ENCODE data around the gene NT5C2. TPM values are rescaled to one million over a fixed set of nuclear protein-coding genes. Genes with fewer than 3 reads are reported as not detected.
"Not testable (repeated sequence)": the region's sequence is repeated elsewhere in the genome, so short reads cannot be mapped to it uniquely, and the experiment has no call there.

NT5C2 gene
- polyA plus RNA-seq, 3 donors = 83.5 to 125 (median 112) TPM

DNA sequence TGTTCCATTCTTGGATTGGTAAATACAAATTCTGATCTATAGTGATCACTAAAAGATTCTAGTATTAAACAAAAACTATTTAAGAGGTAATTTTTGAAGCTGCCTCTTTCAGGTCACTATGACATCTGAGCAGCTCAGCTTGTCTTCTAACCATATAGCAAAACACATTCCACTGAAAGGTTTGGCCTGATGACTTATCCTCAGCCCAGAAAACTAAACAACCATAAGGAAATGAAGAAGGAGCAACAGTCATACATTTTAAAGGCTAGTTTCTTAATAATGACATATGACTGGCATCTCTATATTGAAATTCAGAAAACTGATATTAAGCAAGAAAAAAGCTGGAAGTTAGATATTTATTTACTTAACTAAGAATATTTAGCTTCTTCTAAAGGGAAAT, 24.6 kb downstream of the NT5C2 start:
- DNase-seq = no peak

DNA sequence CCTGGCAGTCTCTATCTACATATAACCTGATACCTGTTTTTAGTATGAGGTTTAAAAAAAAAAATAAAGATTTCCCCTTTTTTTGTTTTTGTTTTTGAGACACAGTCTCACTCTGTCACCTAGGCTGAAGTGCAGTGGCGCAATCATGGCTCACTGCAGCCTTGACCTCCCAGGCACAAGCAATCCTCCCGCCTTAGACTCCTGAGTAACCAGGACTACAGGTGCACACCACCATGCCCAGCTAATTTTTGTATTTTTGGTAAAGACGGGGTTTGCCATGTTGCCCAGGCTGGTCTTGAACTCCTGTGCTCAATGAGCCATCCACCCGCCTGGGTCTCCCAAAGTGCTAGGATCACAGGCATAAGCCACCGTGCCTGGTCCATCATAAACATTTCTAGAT, 25.5 kb downstream of the NT5C2 start:
- not testable (repeated sequence) for DNase-seq

DNA sequence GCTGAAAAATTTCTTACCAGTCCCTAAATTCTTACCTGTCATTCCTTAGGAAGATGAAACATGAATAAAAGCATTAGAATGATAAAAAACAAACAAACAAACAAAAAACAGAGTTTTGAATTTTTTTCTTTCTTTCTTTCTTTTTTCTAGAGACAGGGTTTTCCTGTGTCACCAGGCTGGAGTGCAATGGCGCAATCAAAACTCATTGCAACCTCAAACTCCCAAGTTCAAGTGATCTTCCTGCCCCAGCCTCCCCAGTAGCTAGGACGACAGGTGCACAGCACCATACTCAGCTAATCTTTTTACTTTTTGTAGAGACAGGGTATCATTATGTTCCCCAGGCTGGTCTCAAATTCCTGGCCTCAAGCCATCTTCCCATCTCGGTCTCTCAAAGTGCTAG, 26.5 kb downstream of the NT5C2 start:
- DNase-seq = no peak

DNA sequence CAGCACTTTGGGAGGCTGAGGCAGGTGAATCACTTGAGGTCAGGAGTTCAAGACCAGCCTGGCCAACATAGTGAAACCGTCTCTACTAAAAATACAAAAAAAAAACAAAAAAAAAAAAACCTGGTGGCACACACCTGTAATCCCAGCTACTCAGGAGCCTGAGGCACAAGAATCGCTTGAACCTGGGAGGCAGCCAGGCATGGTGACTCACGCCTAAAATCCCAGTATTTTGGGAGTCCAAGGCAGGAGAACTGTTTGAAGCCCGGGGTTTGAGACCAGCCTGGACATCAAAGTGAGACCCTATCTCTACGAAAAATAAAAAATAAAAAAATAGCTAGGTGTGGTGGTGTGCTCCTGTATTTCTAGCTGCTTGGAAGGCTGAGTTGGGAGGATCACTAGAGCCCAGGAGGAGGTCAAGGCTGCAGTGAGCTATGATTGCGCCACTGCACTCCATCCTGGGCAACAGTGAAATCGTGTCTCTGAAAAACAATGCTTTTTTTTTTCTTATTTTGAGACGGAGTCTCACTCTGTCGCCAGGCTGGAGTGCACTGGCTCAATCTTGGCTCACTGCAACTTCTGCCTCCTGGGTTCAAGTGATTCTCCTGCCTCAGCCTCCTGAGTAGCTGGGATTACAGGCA, 29.2 kb downstream of the NT5C2 start:
- not testable (repeated sequence) for DNase-seq

DNA sequence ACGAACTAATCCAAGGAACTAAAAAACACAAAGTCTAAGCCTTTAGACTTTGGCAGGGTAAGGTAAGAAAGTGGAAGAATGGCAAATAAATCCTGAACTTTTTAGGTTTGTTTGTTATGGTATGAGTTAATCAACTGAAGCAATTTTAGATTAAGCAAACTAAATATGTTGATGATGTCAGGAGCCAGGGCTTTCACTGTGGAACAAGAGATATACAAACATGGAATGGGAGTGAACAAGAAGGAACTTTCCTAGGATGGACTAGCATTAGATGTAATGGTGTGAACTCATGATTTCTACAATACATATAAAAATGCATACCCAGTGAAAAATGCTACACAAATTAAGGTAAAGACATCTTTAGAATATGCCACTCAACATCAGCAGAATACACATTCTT, 35.8 kb downstream of the NT5C2 start:
- no peak for DNase-seq

DNA sequence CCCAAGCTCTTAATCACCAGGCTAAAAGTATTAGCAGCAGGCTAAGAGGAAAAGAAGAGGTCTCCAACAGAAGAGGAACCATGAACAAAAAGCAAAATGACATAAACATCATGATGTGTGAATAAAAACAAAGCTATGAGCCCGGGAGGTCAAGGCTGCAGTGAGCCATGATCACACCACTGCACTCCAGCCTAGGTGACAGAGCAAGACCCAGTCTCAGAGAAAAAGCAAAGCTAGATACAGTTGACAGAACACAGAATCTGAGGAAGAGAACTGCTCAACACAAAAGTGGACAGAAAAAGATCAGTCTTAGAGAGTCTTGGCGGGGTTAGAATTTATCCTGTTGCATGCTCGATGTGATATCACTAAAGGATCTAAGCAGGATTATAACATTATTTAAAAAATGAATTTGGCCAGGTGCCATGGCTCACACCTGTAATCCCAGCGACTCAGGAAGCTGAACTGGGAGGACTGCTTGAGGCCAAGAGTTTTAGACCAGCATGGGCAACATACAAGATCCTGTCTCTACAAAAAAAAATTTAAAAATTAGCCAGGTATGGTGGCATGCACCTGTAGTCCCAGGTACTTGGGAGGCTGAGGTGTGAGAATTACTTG, 37.5 kb downstream of the NT5C2 start:
- no peak for DNase-seq

DNA sequence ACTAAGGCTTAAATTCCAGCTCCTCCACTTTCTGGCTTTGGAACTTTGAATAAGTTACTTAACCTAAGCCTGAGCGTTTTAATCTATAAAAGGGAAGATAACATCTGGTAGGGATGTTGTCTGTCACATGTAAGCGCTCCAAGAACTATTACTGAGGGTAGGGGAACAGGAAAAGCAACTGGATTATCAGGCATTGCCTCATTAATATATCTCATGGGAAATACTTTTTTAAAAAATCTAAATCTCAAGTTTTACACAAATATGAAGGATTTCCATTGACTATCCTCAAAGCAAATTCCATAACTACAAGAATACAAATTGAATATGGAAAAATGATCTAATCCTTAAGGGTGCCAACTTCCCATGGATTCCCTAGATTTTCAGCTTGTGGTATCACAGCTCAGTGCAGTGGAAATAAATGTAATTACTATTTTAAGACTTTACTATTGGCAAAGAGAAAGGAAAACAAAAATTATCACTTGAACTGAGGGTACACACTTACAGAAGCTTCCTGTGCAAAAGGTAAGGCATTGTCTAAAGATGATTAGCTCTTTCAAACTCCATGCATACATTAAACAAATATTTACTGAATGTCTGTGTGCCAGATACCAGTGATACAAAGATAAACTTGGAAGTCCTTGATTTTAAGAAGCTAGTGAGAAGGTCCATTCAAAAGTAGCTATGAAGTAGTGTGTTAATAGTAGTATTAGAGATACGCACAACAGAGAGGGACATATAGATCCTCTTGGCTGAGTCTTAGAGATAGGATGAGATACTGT, 38.4 kb downstream of the NT5C2 start:
- DNase-seq = no peak

DNA sequence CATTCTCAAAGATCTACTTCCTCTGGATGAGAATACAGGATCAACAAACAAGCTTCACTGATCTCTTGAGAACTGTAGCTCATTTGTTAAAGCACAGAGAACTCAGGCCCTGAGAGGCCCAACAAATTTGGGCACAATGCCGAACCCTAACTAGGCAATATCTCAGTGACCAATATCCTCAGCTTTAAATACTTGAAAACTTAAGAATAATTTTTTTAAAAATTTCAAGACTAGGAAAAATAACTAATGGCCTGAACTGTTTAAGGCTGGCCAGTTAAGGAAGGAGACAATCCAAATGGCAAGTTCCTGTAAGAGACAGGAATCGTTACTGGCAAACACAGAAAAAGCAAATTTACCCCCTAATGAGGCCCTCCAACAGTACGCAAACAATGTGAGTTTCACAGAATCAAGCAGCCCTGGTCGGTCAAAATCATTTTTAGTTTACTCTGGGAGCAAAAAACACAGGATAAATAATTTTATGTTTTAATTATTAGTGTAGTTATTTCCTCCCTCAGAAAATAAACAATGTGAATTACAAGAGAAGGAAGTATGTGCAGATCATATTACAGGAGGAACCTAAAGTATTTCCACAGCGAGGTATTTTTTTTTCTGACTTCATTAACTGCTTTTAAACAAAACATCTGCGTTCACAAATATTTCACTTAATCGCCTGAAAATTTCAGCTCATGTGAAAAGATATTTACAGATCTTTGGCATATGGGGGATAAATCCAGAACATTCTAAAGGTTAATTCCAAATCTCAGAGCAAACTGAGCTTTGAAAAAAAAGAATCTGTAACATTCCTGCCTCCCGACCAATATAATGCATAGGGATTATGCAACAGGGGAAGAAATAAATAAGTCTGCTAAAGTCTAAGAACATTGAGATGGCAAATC, 39.5 kb downstream of the NT5C2 start:
- peak; percentile 50 for DNase-seq

DNA sequence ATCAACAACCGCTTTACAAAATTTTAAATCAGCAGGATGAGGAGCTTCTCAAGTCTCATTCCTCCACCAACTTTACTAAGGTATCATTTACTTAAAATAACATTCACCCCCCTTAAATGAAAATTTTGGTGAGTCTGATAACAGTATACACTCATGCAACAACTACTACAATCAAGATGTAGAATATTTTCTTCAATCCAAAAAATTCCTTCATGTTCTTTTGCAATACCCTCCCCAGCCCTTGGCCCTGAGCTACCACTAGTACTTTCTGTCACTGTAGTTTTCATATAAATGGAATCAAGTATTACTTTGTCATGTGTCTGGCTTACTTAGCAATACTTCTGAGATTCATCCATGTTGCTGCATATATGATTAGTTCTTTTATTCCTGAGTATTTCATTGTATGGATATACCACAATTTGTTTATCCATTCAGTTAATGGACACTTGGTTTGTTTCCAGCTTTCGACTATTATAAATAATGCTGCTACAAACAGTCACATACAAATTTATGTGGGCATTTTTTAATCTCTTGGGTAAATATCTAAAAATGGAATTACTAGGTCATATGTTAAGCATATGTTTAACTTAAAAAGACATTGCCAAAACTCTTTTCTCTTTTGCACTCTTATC, 43.0 kb downstream of the NT5C2 start:
- DNase-seq = no peak

DNA sequence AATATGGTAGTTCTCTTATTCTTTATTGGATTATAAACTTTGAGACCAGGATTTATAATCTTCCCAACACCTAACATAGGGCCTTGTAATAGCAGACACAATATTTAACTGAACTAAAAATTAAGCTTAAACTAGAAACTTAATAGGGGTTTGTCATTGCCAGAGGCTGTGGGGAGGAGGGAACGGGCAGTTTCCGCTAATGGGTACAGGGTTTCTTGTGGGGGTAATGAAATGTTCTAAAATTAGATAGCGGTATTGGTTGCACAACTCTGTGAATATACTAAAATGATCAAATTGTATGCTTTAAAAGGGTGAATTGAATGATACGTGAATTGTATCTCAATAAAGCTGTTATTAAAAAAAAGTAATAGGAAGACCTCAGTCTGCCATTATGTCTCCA, 45.4 kb downstream of the NT5C2 start:
- no peak for DNase-seq

DNA sequence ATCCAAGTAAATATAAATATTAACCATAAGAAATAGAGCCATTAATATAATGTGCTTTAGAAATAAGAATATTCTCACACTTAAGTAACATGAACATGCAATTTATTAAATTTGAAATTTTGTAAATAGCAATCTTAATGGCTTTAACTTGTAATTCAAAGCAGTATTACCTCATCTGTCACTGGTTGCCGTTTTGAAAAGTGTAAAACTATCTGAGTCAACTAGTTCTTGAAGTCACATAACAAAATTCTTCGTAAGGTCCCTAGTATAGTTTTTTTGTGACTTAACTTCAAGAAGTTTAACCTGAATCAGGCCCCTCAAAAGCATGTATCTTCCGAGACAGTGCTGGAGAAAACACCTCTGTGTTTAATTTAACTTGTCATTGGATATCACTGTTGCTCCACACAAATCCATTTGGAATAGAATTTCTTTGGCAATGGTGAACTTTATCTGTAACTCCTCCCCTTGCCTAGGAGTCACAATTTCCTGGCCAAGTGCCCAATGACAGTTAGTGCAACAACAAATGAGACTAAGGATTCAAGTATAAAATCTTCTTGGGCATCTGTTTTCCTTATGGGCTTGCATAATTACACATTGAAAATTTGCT, 47.1 kb downstream of the NT5C2 start:
- no peak for DNase-seq

DNA sequence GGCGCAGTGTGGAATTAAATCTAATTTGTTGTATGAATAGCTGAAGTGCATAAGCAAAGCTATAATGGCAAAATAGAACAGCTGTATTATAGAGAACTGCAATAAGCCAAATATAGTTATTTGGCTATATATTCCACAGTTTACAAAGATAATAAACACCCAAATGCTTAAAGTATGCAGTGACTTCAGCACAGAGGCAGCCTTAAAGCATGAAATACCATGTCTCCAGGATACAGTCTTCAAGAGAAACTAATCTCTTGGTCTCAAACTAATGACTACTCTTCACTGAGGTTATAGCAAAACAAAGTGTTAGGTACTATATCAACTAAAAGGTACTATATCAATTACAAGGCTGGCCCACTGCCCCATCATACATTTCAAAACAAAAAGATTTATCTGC, 48.0 kb downstream of the NT5C2 start:
- no peak for DNase-seq

DNA sequence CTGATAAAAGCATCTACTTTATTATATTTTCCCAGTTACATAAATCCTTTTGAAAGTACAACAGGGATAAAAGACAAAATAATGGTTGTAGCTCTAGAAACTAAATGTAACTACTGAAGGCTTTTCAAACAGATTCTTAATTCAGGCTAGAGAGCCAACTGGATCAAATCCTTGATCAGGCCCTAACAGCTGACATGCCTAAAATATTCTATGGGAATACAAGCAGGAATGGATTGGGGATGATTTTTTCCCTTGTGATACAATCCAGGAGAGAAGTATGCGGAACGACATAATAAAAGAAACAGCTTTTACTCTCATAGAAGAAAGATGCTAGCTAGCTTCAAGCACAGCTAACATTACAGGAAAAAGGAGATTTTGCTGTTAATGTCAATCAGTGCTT, 49.0 kb downstream of the NT5C2 start:
- no peak for DNase-seq

DNA sequence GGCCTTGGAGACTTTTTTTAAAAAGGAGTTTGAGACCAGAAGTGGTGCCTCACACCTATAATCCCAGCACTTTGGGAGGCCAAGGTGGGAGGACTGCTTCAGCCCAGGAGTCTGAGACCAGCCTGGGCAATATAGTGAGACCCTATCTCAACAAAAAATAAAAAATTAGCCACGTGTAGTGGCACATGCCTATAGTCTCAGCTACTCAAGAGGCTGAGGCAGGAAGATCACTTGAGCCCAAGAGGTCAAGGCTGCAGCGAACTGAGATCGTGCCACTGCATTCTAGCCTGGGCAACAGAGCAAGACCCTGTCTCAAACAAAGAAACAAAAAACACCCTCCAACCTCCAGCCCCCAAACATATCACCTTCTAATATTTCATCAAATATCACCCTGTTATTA, 49.4 kb downstream of the NT5C2 start:
- DNase-seq = not testable (repeated sequence)

DNA sequence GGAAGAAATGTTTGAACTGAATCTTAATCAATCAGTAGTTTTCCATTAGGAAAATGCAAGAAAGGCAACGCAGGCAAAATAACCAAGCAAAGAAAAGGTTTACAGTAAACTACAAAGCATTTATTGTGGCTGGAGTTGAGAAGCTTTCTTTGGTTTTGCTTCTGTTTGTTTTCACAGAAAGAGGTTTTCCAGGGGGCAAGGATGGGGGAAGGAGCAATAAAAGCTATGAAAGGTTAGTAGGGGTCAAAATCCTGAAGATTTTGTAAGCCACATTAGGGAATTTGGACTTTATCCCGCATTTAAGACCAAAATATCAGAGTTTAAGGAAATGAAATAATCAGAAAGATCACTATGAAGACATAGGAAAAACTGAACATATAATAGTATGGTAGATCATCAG, 51.1 kb downstream of the NT5C2 start:
- DNase-seq = no peak

DNA sequence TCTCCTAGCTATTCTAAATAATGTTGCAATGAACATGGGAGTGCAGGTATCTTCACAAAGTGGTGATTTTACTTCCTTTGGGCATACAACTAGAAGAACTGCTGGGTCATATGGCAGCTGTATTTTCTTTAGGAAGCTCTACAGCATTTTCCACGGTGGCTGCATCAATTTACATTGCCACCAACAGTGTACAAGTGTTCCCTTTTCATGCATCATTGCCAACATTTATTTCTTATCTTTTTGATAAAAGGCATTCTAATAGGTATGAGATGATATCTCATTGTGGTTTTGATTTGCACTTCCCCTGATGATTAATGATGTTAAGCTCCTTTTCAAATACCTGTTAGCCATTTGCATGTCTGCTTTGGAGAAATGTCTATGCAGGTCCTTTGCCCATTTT, 52.6 kb downstream of the NT5C2 start:
- DNase-seq = no peak

DNA sequence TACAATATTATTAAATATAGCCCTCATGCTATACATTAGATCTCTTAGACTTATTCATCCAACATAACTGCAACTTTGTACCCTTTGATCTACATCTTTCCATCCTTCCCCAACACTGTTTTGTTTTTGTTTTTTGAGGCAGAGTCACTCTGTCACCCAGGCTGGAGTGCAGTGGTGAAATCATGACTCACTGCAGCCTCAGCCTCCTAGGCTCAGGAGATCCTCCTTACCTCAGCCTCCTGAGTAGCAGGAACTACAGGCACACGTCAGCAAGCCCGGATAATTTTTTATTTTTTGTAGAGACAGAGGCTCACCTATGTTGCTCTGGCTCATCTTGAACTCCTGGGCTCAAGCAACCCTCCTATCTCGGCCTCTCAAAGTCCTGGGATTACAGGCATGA, 53.3 kb downstream of the NT5C2 start:
- DNase-seq = no peak

DNA sequence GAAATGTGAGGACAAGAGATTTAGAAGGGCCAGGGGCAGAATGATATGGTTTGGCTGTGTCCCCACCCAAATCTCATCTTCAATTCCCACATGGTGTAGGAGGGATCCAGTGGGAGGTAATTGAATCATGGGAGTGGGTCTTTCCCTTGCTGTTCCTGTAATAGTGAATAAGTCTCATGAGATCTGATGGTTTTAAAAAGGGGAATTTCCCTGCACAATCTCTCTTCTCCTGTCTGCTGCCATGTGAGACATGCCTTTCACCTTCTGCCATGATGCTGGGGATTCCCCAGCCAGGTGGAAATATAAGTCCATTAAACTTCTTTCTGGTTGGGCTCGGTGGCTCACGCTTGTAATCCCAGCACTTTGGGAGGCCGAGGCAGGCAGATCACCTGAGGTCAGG, 57.9 kb downstream of the NT5C2 start:
- DNase-seq = not testable (repeated sequence)

DNA sequence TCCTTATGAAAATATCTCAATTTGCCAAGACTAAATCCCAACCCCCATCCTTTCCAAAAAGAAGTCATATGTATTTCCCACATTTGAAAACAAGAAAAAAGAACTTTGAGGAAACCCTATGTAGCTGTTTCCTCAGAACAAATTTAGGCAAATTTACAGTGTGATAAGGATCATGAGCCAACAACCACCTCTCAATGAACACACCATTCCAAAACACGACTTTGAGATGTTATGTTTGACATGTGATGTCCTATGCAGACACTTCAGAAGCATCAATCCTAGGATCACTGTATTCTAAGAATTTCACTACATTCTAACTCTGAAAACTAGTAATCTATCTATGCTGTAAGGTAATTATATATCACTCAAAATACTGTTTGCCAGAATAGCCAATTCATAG, 62.2 kb downstream of the NT5C2 start:
- no peak for DNase-seq

DNA sequence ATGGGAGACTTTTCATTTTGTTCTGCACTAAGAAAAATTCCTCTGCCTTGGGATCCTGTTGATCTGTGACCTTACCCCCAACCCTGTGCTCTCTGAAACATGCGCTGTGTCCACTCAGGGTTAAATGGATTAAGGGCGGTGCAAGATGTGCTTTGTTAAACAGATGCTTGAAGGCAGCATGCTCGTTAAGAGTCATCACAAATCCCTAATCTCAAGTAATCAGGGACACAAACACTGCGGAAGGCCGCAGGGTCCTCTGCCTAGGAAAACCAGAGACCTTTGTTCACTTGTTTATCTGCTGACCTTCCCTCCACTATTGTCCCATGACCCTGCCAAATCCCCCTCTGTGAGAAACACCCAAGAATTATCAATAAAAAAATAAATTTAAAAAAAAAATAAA, 62.9 kb downstream of the NT5C2 start:
- not testable (repeated sequence) for DNase-seq

DNA sequence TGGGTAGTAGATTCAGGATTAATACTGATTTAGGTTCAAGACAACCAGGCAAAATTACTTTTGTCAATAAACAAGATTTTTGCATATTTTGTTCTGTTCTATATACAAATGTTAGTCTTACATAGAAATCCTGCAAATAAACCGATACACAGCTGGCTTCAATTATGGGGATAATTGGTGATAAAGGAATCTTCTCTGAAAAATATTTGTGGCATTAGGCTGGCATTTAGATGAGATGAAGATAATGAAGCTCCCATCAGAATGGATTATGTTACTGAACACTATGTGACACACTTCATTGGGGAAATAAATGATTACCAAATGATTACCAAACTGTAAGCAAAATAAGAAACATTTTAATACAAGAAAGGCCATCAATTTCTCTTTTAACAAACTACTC, 65.8 kb downstream of the NT5C2 start:
- DNase-seq = no peak

Measured in renal pelvis (tissue), 4 donors.